SU-DHL-6 (cell line): ENCODE data around the gene MPO.

ENCODE experiments used
- CTCF ChIP-seq: fragments of 200-600 bp; sonication (generic); IDR thresholded peaks from one replicate; pipeline ENCODE4 v1.5.1; 2017; ENCODE audit warnings: antibody characterized with exemption, mild to moderate bottlenecking, low read length, moderate library complexity; ENCODE audit not compliant: insufficient read depth, poor library complexity, severe bottlenecking
- EZH2phosphoT487 ChIP-seq: fragments of 200-600 bp; sonication (generic), shearing (Covaris generic); conservative IDR thresholded peaks from 2 replicates; pipeline ENCODE4 v1.6.1; 2018; ENCODE audit warnings: mild to moderate bottlenecking, antibody characterized with exemption, low read length, moderate library complexity, mixed read lengths

- TF ChIP-seq CTCF (no peak), EZH2phosphoT487 (no peak)
Observed at GRCh38 chr17:58277802-58278595, 2.7 kb downstream of the MPO start.
